ENCODE measurements around the gene RGMB.

DNA sequence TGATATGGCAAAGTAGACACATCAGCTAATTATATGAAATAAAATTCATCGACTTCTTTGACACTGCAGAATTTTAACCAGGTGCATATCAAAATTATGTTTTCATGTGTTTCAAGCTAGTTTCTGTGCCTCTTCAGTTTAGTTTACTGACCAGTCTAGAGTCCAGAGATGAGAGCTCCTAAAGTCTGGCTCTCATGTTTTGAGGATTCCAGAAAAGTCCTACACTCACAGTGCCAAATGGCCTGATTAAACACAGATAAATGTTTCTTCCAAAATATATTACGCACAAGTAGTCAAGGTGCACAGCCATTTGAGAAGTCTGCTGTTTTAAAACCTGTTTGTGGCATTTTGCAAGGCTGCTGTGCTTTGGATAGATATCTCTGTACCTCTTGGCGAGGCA, 15.6 kb downstream of the RGMB start:
- TF ChIP-seq CTCF (conservative IDR thresholded peaks at IDR 0.05 in 1 of 2, IDR thresholded peaks at IDR 0.05 in 1 of 2; ENCODE audit: low read depth in 1 of 2, low read length in 2 of 2), result no peak
- no peak for TF ChIP-seq EZH2 (IDR thresholded peaks at IDR 0.05; ENCODE audit: low read length, missing control alignments)

Measured in fibroblast of lung (primary cell).